HCT116 (cell line): ENCODE results near the gene PDE4B.

Experiments
- CEBPB ChIP-seq: IDR thresholded peaks from 2 replicates; pipeline ENCODE4 v1.6.1; 2012; ENCODE audit warnings: low read depth
- EZH2 ChIP-seq: fragments of 200-600 bp; sonication (generic); IDR thresholded peaks from 2 replicates; pipeline ENCODE4 v1.6.1; 2017; ENCODE audit warnings: antibody characterized with exemption, mixed run types
- POLR2A ChIP-seq: IDR thresholded peaks from 2 replicates; pipeline ENCODE4 v1.7.0; 2011; ENCODE audit warnings: borderline replicate concordance; ENCODE audit not compliant: insufficient read depth, insufficient read length; ENCODE audit errors: extremely low read depth
- SIN3A ChIP-seq: IDR thresholded peaks from 2 replicates; pipeline ENCODE4 v1.6.1; 2012; ENCODE audit warnings: low read depth
- SP1 ChIP-seq: IDR thresholded peaks from 2 replicates; pipeline ENCODE4 v1.6.1; 2012; ENCODE audit warnings: low read depth
- TF ChIP-seq, protein P1 (sequence below): IDR thresholded peaks from 2 replicates; pipeline ENCODE4 v1.6.1; 2012
- TF ChIP-seq, protein P2 (sequence below), 3 experiments: fragments of 200-600 bp in 1 of 3; sonication (generic) in 1 of 3; IDR thresholded peaks in 2 of 3; conservative IDR thresholded peaks in 1 of 3; 2 replicates each; pipeline ENCODE4 v1.5.1; 2012 to 2017; ENCODE audit warnings: low read depth in 2 of 3, low read length in 2 of 3, antibody characterized with exemption in 1 of 3, borderline replicate concordance in 1 of 3, control low read depth in 1 of 3, mild to moderate bottlenecking in 1 of 3, mixed read lengths in 1 of 3, mixed run types in 1 of 3, moderate library complexity in 1 of 3; ENCODE audit not compliant: insufficient read depth in 1 of 3

DNA sequence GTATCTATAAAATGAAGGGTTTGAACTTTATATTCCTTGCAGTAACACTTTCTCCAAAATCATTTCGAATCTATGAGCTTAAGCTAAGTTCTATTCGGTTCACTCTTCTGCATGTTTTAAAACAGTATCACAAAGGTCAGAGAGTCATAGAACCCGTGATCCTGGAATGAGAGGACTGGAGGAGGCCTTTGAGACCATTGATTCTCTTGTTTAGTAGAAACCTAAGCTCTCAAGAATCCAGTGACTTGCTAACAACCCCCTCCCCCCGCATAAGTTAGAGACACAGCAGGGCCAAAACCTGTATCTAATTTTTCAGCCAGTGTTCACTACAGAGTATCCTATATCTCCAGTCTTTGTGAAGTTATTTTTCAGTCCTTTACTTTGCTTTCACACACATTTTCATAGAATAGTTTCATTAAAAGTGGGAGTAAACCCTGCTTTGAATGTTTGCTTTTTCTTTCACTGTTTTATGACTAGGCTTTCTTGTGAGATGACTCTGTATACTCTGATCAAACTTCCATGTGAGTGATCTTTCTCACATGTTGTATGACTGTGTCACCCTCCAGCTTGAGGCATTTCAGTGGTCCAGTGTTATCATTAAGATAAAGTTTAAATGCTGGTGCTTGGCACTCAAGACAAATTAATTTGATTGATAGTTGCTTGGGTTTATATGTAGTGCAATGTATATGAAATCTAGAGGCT, 465.9 kb downstream of the PDE4B start:
- no peak for TF ChIP-seq POLR2A
- TF ChIP-seq CEBPB = peak; percentile 21; the same call in 1 of the 2 replicates
- TF ChIP-seq, protein P1, sequence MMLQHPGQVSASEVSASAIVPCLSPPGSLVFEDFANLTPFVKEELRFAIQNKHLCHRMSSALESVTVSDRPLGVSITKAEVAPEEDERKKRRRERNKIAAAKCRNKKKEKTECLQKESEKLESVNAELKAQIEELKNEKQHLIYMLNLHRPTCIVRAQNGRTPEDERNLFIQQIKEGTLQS = no peak
- TF ChIP-seq EZH2 = no peak
- no peak for TF ChIP-seq SIN3A
- no peak; the same call in 1 of the 2 replicates for TF ChIP-seq SP1
- TF ChIP-seq, protein P2, sequence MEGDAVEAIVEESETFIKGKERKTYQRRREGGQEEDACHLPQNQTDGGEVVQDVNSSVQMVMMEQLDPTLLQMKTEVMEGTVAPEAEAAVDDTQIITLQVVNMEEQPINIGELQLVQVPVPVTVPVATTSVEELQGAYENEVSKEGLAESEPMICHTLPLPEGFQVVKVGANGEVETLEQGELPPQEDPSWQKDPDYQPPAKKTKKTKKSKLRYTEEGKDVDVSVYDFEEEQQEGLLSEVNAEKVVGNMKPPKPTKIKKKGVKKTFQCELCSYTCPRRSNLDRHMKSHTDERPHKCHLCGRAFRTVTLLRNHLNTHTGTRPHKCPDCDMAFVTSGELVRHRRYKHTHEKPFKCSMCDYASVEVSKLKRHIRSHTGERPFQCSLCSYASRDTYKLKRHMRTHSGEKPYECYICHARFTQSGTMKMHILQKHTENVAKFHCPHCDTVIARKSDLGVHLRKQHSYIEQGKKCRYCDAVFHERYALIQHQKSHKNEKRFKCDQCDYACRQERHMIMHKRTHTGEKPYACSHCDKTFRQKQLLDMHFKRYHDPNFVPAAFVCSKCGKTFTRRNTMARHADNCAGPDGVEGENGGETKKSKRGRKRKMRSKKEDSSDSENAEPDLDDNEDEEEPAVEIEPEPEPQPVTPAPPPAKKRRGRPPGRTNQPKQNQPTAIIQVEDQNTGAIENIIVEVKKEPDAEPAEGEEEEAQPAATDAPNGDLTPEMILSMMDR (IDR thresholded peaks at IDR 0.05 in 2 of 3, conservative IDR thresholded peaks at IDR 0.05 in 1 of 3; ENCODE audit: borderline replicate concordance in 1 of 3, insufficient read depth in 1 of 3, low read depth in 2 of 3, low read length in 2 of 3) = no peak
